ENCODE data around the gene OR52D1.

DNA sequence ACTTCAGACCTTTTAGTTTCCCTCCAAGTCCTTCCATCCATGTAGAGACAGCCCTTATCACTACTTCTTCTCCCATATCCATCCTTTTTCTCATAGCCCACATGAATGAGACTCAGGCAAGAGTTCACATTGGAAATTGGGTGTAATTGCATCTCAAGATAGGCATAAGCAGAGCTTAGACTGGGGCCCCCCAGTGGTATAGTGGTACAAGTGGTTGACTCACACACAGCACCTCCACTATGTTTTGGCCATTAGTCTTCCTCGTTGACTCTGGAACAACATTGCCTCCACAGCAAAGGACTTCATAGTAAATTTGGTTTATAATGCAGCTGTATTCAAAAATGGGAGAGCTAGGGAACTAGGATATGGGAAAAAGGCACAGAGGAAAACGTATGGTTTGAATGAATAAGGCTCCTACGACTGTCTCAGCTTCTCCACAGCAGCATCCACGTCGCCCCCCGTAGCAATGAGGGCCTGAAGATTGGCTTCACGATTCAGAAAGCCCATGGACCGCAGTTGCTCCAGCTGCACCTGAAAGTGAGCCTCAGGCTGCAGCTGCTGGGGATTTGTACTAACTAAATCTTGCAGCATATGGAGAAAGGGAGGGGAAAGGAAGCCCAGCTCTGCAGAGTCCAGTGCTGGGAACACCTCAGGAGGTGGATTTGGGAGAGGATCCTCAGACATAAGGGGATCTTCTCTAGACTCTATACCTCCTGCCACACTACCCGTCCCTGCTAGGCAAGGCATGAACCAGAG, 18.9 kb downstream of the OR52D1 start:
- no peak for TF ChIP-seq CTCF (conservative IDR thresholded peaks at IDR 0.05)
- no peak for TF ChIP-seq ZFX (IDR thresholded peaks at IDR 0.05)

Measured in C4-2B (cell line).